Endothelial cell of umbilical vein (primary cell): ENCODE results near the gene CFAP77. TPM values are rescaled to one million over a fixed set of nuclear protein-coding genes. Genes with fewer than 3 reads are reported as not detected.

Source experiments
- BruUV-seq: library from RNA; stranded (reverse); fragments of 400-500 nt; replicated peaks from 2 replicates; lab custom pipeline; 2021; lab: Mats Ljungman, UMichigan
- CTCF ChIA-PET: fragments of 300-600, 350-600 bp; sonication (Branson Sonifier 250); formaldehyde crosslinking; loops from one replicate; lab custom pipeline; 2021; ENCODE audit warnings: antibody characterized with exemption, inconsistent platforms; lab: Charles Lee
- POLR2A ChIA-PET: fragments of 300-600, 350-600 bp; sonication (Branson Sonifier 250); formaldehyde crosslinking; loops from one replicate; lab custom pipeline; 2021; ENCODE audit warnings: antibody characterized with exemption, inconsistent platforms; lab: Charles Lee
- DNase-seq: peaks from one replicate; pipeline ENCODE4 v3.0.0-alpha.2; 2011; ENCODE audit warnings: low read depth, low spot score
- FAIRE-seq: peaks from 2 replicates; lab custom pipeline; 2011; peaks lifted over from hg19 to GRCh38; lab: Jason Lieb, UNC
- H2AFZ ChIP-seq: 2 replicates; pipeline ENCODE4 v1.6.0; 2012; ENCODE audit warnings: low read depth, low read length, control low read depth, inconsistent platforms
- H3K27ac ChIP-seq: 2 replicates; pipeline ENCODE4 v1.5.1; 2011; ENCODE audit warnings: low read depth, mild to moderate bottlenecking, control low read depth, low read length, moderate library complexity; ENCODE audit not compliant: insufficient read depth
- H3K27me3 ChIP-seq, 2 experiments: 2 replicates each; pipeline versions ENCODE4 v1.6.0 to v1.6.1; 2011; ENCODE audit warnings: low read length in 2 of 2, mixed read lengths in 1 of 2; ENCODE audit not compliant: control insufficient read depth in 2 of 2, insufficient read depth in 2 of 2
- H3K36me3 ChIP-seq, 2 experiments: 2 replicates in 1 of 2; 3 replicates in 1 of 2; pipeline ENCODE4 v1.5.1; 2011; ENCODE audit warnings: low read length in 2 of 2, mild to moderate bottlenecking in 1 of 2, moderate library complexity in 1 of 2; ENCODE audit not compliant: control insufficient read depth in 2 of 2, insufficient read depth in 2 of 2; ENCODE audit errors: extremely low read depth in 1 of 2
- H3K4me1 ChIP-seq: 3 replicates; pipeline ENCODE4 v1.5.1; 2011; ENCODE audit warnings: mild to moderate bottlenecking, low read length; ENCODE audit not compliant: control insufficient read depth, insufficient read depth; ENCODE audit errors: extremely low read depth
- H3K4me2 ChIP-seq: 2 replicates; pipeline ENCODE4 v1.6.1; 2011; ENCODE audit warnings: low read length, control low read depth, mixed read lengths; ENCODE audit not compliant: insufficient read depth
- H3K4me3 ChIP-seq, 3 experiments: fragments of 200-600 bp in 1 of 3; sonication (generic), shearing (Covaris generic) in 1 of 3; replicated peaks in 1 of 3; 2 replicates each; pipeline ENCODE4 v1.5.1; 2011 to 2016; ENCODE audit warnings: control low read depth in 3 of 3, low read length in 3 of 3, mild to moderate bottlenecking in 2 of 3, inconsistent platforms in 1 of 3, low read depth in 1 of 3, moderate library complexity in 1 of 3; ENCODE audit not compliant: insufficient read depth in 1 of 3
- H3K79me2 ChIP-seq: 2 replicates; pipeline ENCODE4 v1.6.0; 2012; ENCODE audit warnings: low read length, inconsistent platforms; ENCODE audit not compliant: control insufficient read depth, insufficient read depth
- H3K9ac ChIP-seq: replicated peaks from 2 replicates; pipeline ENCODE3; 2011; ENCODE audit warnings: low read length, control low read depth; ENCODE audit not compliant: insufficient read depth; ENCODE audit errors: extremely low read depth
- H3K9me1 ChIP-seq: replicated peaks from 3 replicates; pipeline ENCODE4 v1.6.0; 2011; ENCODE audit warnings: mild to moderate bottlenecking, low read length; ENCODE audit not compliant: control insufficient read depth, insufficient read depth; ENCODE audit errors: extremely low read depth
- H3K9me3 ChIP-seq: replicated peaks from 2 replicates; pipeline ENCODE4 v1.5.1; 2012; ENCODE audit warnings: low read length, inconsistent platforms; ENCODE audit not compliant: control insufficient read depth, insufficient read depth
- H4K20me1 ChIP-seq: replicated peaks from 2 replicates; pipeline ENCODE3; 2011; ENCODE audit warnings: mild to moderate bottlenecking, low read length; ENCODE audit not compliant: control insufficient read depth, insufficient read depth; ENCODE audit errors: extremely low read depth
- EZH2 ChIP-seq: IDR thresholded peaks from 2 replicates; pipeline ENCODE4 v1.6.1; 2012; ENCODE audit warnings: borderline replicate concordance, low read depth, mild to moderate bottlenecking, moderate library complexity, low read length, inconsistent platforms; ENCODE audit not compliant: severe bottlenecking
- FOS ChIP-seq: IDR thresholded peaks from 2 replicates; pipeline ENCODE4 v1.6.1; 2011; ENCODE audit warnings: mild to moderate bottlenecking, low read length, moderate library complexity, borderline replicate concordance; ENCODE audit not compliant: insufficient read depth
- GATA2 ChIP-seq: IDR thresholded peaks from 2 replicates; pipeline ENCODE4 v1.7.0; 2011; ENCODE audit warnings: low read depth, mild to moderate bottlenecking, moderate library complexity, mixed read lengths, low read length; ENCODE audit not compliant: insufficient read length, insufficient read depth
- JUN ChIP-seq: IDR thresholded peaks from 2 replicates; pipeline ENCODE4 v1.6.1; 2011; ENCODE audit warnings: borderline replicate concordance, low read depth; ENCODE audit not compliant: insufficient read length, insufficient read depth
- MYC ChIP-seq: IDR thresholded peaks from one replicate; pipeline ENCODE4 v1.6.1; 2011; ENCODE audit warnings: mild to moderate bottlenecking, low read depth, low read length
- POLR2A ChIP-seq: IDR thresholded peaks from 2 replicates; pipeline ENCODE4 v1.6.1; 2012; ENCODE audit warnings: low read depth, mild to moderate bottlenecking, control low read depth, low read length
- POLR2AphosphoS5 ChIP-seq: IDR thresholded peaks from 2 replicates; pipeline ENCODE4 v1.6.1; 2012; ENCODE audit warnings: low read depth, mild to moderate bottlenecking, control low read depth, low read length, moderate library complexity; ENCODE audit not compliant: insufficient read depth
- dilution Hi-C: fragments of 300-500 bp; cut with MboI; formaldehyde crosslinking; loops from one replicate; pipeline ENCODE4 v1.15.0; 2019; ENCODE audit warnings: low sequenced_read_pairs; ENCODE audit not compliant: extremely low pct_ligation_motif_present
- intact Hi-C: fragments of 100-400 bp; cut with micrococcal nuclease; formaldehyde crosslinking; loops from one replicate; pipeline ENCODE4 v1.10.0; 2022
- polyA plus RNA-seq, 4 experiments: library from polyadenylated mRNA; depleted of rRNA in 3 of 4; stranded (reverse) in 3 of 4; unstranded in 1 of 4; fragments of >200 nt; gene quantifications; 2 replicates each; pipeline versions ENCODE4 v1.2.1 to v1.2.3, GENCODE V29; 2011 to 2012; ENCODE audit warnings: missing spikeins in 1 of 4
- total RNA-seq: library from RNA; stranded (reverse); gene quantifications from 2 replicates; pipeline ENCODE4 v1.2.3, GENCODE V29; 2021
- TF ChIP-seq, protein P1 (sequence below), 2 donors: IDR thresholded peaks; 1 replicate in 1 of 2; 2 replicates in 1 of 2; pipeline ENCODE4 v1.5.1; 2011; ENCODE audit warnings: low read length in 2 of 2, mild to moderate bottlenecking in 2 of 2, moderate library complexity in 2 of 2, control low read depth in 1 of 2, inconsistent platforms in 1 of 2, low read depth in 1 of 2; ENCODE audit not compliant: insufficient read depth in 1 of 2; ENCODE audit errors: extremely low read depth in 1 of 2
- TF ChIP-seq, protein P2 (sequence below): IDR thresholded peaks from 2 replicates; pipeline ENCODE4 v1.6.1; 2011; ENCODE audit not compliant: insufficient read depth, insufficient read length

CFAP77 gene
- total and polyA plus RNA-seq, 2 donors (not counting 3 experiments of a cell fraction or from before 2014, with no cell fraction given), result not detected

- H2AFZ ChIP-seq, result no peak overlapping the region
Measured at GRCh38 chr9:132595319-132595718, 185.3 kb downstream of the CFAP77 start.

More at GRCh38 chr9:132595319-132595718, 185.3 kb downstream of the CFAP77 start:
- DNase-seq, result no peak
- no peak overlapping the region for H3K27ac ChIP-seq
- intact Hi-C loops, result no loop called here
- H3K9me3 ChIP-seq, result no peaks in the 10 kb centered on the region
- TF ChIP-seq GATA2 (no peak), MYC (no peak), POLR2A (no peak), POLR2AphosphoS5 (no peak), FOS (no peak), JUN (no peak), EZH2 (no peak)
- TF ChIP-seq, protein P1, sequence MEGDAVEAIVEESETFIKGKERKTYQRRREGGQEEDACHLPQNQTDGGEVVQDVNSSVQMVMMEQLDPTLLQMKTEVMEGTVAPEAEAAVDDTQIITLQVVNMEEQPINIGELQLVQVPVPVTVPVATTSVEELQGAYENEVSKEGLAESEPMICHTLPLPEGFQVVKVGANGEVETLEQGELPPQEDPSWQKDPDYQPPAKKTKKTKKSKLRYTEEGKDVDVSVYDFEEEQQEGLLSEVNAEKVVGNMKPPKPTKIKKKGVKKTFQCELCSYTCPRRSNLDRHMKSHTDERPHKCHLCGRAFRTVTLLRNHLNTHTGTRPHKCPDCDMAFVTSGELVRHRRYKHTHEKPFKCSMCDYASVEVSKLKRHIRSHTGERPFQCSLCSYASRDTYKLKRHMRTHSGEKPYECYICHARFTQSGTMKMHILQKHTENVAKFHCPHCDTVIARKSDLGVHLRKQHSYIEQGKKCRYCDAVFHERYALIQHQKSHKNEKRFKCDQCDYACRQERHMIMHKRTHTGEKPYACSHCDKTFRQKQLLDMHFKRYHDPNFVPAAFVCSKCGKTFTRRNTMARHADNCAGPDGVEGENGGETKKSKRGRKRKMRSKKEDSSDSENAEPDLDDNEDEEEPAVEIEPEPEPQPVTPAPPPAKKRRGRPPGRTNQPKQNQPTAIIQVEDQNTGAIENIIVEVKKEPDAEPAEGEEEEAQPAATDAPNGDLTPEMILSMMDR (IDR thresholded peaks at IDR 0.05; ENCODE audit: extremely low read depth in 1 of 2, insufficient read depth in 1 of 2, low read depth in 1 of 2, low read length in 2 of 2), result no peak
- TF ChIP-seq, protein P2, sequence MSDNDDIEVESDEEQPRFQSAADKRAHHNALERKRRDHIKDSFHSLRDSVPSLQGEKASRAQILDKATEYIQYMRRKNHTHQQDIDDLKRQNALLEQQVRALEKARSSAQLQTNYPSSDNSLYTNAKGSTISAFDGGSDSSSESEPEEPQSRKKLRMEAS, result no peak
- H3K27me3 ChIP-seq, result peaks cover 18 to 20% of the 10 kb centered on the region in 2 experiments
- ChIA-PET POLR2A (no interaction called here), CTCF (interaction anchor here (1.1 kb wide), 1 partner anchor 14 kb away, joined by 3 read pairs; no protein-coding TSS in a partner anchor)
- H3K36me3 ChIP-seq, result peaks cover 0 to 7% of the 10 kb centered on the region in 2 experiments
- H3K4me2 ChIP-seq, result no peak overlapping the region
- H4K20me1 ChIP-seq, result no peaks in the 10 kb centered on the region
- H3K9ac ChIP-seq, result no peak overlapping the region
- no peak for FAIRE-seq
- H3K9me1 ChIP-seq, result no peaks in the 10 kb centered on the region
- H3K79me2 ChIP-seq, result no peaks in the 10 kb centered on the region
- no peaks in the 10 kb centered on the region for H3K4me1 ChIP-seq
- dilution Hi-C loops, result no loop called here
- no peak overlapping the region for H3K4me3 ChIP-seq
- no TSS peak for BruUV-seq
